Measurements from ENCODE around the gene MGAT5.
A peak's percentile ranks its signal among the peaks of the same experiment; 100 is the strongest.

- no peak for TF ChIP-seq CTCF (tag by site-specific recombination; IDR thresholded peaks at IDR 0.05)
- no peak for TF ChIP-seq ZNF423 (tag by site-specific recombination; IDR thresholded peaks at IDR 0.05)
- no peak for TF ChIP-seq ZBTB26 (tag by site-specific recombination; optimal IDR thresholded peaks at IDR 0.05)
- TF ChIP-seq ZNF398 (tag by site-specific recombination; IDR thresholded peaks at IDR 0.05) = no peak
- no peak for TF ChIP-seq ZFP41 (tag by site-specific recombination; IDR thresholded peaks at IDR 0.05; ENCODE audit: borderline replicate concordance)
- no peak for TF ChIP-seq ZBTB11 (tag by site-specific recombination; conservative IDR thresholded peaks at IDR 0.05; ENCODE audit: low read depth)
- no peak for TF ChIP-seq ZNF610 (tag by site-specific recombination; IDR thresholded peaks at IDR 0.05; ENCODE audit: borderline replicate concordance)
- no peak for TF ChIP-seq ZNF274 (IDR thresholded peaks at IDR 0.05; ENCODE audit: low read length)
- no peak for TF ChIP-seq ZNF274 (tag by site-specific recombination; IDR thresholded peaks at IDR 0.05; ENCODE audit: borderline replicate concordance)
- TF ChIP-seq ZNF473 (tag by site-specific recombination; IDR thresholded peaks at IDR 0.05) = no peak
- no peak for TF ChIP-seq ZNF639 (tag by site-specific recombination; IDR thresholded peaks at IDR 0.05)
- no peak for TF ChIP-seq ZNF280C (tag by site-specific recombination; IDR thresholded peaks at IDR 0.05)
- peak; percentile 51; the same call in 1 of the 2 replicates for TF ChIP-seq TRIM28 (IDR thresholded peaks at IDR 0.05; ENCODE audit: borderline replicate concordance, low read length)
- no peak for TF ChIP-seq ZNF791 (tag by site-specific recombination; IDR thresholded peaks at IDR 0.05)
Observed at GRCh38 chr2:134368009-134368817, 114.3 kb downstream of the MGAT5 start.
